ENCODE results near the gene BCCIP.

BCCIP gene

DNA sequence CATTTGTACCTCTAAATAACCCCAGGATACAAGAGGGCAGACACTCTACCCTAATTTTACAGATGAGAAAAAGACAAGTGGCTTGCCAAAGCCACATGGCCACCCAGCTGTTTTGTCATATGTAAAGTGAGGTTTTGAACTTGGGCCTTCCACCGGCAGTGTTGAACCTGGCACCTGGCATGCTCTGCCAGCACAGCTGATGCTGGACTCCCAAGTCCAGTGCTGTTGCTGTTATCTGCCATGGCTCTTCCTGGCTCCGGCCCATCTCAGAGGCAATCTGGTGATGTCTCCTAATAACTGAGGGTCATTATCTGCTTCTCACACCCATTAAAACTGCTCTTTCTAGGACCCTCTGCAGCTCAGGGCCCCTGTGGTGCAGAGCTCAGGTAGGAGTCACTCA is 25.0 kb downstream of the BCCIP start:
- Histone ChIP-seq H3K27me3 (ENCODE audit: control insufficient read depth, insufficient read depth, low read length) (no peaks in the 10 kb centered on the region), H3K27ac (no peak overlapping the region), H3K79me2 (peaks cover 2% of the 10 kb centered on the region), H3K9ac (no peak overlapping the region), H2AFZ (no peak overlapping the region), H3K36me3 (ENCODE audit: control insufficient read depth, insufficient read depth, low read length) (no peaks in the 10 kb centered on the region), H3K4me2 (ENCODE audit: low read length) (no peak overlapping the region), H3K9me3 (ENCODE audit: control insufficient read depth, low read length) (no peaks in the 10 kb centered on the region), H3K4me1 (no peaks in the 10 kb centered on the region), H3K4me3 (ENCODE audit: low read depth, low read length) (no peak overlapping the region)
- TF ChIP-seq, protein P1, sequence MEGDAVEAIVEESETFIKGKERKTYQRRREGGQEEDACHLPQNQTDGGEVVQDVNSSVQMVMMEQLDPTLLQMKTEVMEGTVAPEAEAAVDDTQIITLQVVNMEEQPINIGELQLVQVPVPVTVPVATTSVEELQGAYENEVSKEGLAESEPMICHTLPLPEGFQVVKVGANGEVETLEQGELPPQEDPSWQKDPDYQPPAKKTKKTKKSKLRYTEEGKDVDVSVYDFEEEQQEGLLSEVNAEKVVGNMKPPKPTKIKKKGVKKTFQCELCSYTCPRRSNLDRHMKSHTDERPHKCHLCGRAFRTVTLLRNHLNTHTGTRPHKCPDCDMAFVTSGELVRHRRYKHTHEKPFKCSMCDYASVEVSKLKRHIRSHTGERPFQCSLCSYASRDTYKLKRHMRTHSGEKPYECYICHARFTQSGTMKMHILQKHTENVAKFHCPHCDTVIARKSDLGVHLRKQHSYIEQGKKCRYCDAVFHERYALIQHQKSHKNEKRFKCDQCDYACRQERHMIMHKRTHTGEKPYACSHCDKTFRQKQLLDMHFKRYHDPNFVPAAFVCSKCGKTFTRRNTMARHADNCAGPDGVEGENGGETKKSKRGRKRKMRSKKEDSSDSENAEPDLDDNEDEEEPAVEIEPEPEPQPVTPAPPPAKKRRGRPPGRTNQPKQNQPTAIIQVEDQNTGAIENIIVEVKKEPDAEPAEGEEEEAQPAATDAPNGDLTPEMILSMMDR (IDR thresholded peaks at IDR 0.05), result no peak

DNA sequence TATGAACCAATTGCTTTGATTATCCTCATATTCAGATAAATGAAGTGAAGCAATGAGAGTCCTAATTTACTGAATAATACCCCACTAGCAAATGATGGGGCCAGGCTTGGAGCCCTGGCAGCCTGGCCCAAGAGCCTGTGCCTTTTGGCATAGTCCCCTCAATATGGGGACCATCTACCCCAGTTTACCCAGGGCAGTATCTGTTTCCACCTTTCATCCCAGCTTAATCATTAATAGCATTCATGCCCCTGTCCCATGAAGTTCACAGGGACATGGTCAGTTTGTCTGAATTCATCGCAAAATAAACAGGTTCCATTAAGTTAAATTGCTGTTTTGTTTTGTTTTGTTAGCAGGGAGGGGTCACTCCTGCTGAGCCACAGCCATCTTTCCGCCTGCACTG is 25.5 kb downstream of the BCCIP start:
- no peaks in the 10 kb centered on the region for H3K9me3 ChIP-seq (ENCODE audit: control insufficient read depth, low read length)
- no peak overlapping the region for H2AFZ ChIP-seq
- peaks cover 2% of the 10 kb centered on the region for H3K79me2 ChIP-seq
- no peaks in the 10 kb centered on the region for H3K4me1 ChIP-seq
- no peak overlapping the region for H3K9ac ChIP-seq
- no peak overlapping the region for H3K4me3 ChIP-seq (ENCODE audit: low read depth, low read length)
- H3K27ac ChIP-seq, result no peak overlapping the region
- H3K27me3 ChIP-seq (ENCODE audit: control insufficient read depth, insufficient read depth, low read length), result no peaks in the 10 kb centered on the region
- no peaks in the 10 kb centered on the region for H3K36me3 ChIP-seq (ENCODE audit: control insufficient read depth, insufficient read depth, low read length)
- TF ChIP-seq, protein P1 (IDR thresholded peaks at IDR 0.05), result no peak
- no peak overlapping the region for H3K4me2 ChIP-seq (ENCODE audit: low read length)

DNA sequence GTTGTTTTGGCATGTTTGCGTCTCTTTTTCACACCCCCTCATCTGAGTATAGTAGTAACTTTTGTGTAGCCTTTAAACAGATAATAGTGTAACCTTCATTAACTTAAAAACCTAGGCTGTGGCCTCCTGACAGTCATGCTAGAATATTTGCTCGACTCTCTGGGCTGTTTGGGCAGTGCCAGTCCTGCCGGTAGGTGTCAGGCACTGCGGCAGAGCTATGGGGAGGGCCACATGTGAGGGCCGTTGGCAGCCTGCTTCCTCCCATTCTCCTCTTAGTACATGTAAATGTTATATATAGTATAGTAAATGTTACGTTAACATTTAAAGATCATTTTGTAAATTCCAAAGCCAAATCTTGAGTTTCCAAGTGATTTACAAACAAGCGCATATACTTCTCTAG is 26.1 kb downstream of the BCCIP start:
- H3K9ac ChIP-seq, result no peak overlapping the region
- no peaks in the 10 kb centered on the region for H3K27me3 ChIP-seq (ENCODE audit: control insufficient read depth, insufficient read depth, low read length)
- TF ChIP-seq, protein P1 (IDR thresholded peaks at IDR 0.05), result no peak
- no peaks in the 10 kb centered on the region for H3K9me3 ChIP-seq (ENCODE audit: control insufficient read depth, low read length)
- H3K79me2 ChIP-seq, result peaks cover 2% of the 10 kb centered on the region
- H3K4me1 ChIP-seq, result no peaks in the 10 kb centered on the region
- H3K36me3 ChIP-seq (ENCODE audit: control insufficient read depth, insufficient read depth, low read length), result no peaks in the 10 kb centered on the region
- H3K4me2 ChIP-seq (ENCODE audit: low read length), result no peak overlapping the region
- H3K4me3 ChIP-seq (ENCODE audit: low read depth, low read length), result no peak overlapping the region
- H2AFZ ChIP-seq, result no peak overlapping the region
- no peak overlapping the region for H3K27ac ChIP-seq

DNA sequence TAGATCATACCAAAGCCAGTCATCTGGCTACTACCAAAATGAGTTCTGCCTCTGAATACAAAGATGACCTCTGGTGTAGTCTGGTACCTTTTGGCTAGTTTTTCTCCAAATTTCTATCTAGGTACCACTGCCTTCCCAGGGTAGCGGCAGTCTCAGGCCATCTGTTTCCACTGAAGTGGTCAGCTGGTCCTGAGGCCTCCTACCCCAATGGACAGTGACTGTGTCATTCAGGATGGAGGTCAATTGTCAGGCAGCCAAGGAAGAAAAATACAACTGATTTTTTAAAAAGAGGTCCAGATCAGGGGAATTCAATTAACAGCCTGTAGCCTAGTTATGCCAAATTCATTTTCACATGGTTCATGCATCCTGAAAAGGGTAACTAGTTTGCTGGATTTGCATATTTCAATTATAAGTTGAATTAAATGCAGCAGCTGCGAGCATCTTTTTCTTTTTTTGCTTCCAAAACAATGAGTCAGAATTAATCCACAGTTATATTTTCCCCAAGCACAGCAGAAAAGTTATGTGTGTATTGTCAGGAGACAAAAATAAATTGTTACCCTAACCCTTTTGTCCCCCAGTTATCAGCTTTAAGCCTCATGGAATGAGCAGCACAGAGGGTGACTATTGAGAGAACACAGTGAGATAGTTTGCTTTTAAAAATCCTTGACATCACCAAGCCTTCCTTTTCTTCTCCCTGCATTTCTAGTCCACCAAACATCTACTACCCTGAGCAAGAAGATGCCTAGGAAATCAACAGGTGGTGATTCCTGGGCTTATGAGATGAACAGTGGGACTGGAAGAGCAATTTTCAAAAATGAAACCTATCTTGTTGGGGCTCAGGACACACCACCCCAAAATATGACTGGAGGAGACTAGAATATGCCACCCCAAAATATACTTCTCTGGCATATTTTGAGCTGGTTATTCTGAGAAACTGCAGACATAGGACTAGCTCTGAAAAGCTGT is 27.7 kb downstream of the BCCIP start:
- H3K9ac ChIP-seq, result no peak overlapping the region
- TF ChIP-seq, protein P1 (IDR thresholded peaks at IDR 0.05), result no peak
- no peaks in the 10 kb centered on the region for H3K27me3 ChIP-seq (ENCODE audit: control insufficient read depth, insufficient read depth, low read length)
- H3K27ac ChIP-seq, result no peak overlapping the region
- no peak overlapping the region for H3K4me3 ChIP-seq (ENCODE audit: low read depth, low read length)
- no peaks in the 10 kb centered on the region for H3K4me1 ChIP-seq
- no peak overlapping the region for H3K4me2 ChIP-seq (ENCODE audit: low read length)
- peaks cover 2% of the 10 kb centered on the region for H3K79me2 ChIP-seq
- H3K9me3 ChIP-seq (ENCODE audit: control insufficient read depth, low read length), result no peaks in the 10 kb centered on the region
- H2AFZ ChIP-seq, result no peak overlapping the region
- H3K36me3 ChIP-seq (ENCODE audit: control insufficient read depth, insufficient read depth, low read length), result no peaks in the 10 kb centered on the region

DNA sequence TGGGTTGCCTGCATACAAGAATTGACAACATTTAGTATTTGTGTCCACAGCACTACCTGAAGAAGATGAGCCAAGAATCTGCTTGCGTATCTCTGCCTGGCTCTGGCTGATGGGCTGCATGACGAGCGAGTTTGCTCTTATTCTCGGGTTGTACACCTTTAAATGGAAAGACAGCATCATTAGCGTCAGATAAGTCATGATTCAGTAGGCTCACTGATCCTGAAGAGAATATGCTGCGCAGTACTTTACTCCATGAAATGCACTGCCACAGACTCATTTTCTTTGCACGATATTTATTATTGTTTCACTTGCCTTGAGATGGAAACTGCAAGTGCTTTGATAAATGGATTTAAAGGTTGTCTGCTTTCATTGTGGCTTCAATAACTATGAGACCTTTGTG is 29.1 kb downstream of the BCCIP start:
- peaks cover 2% of the 10 kb centered on the region for H3K79me2 ChIP-seq
- H3K4me2 ChIP-seq (ENCODE audit: low read length), result no peak overlapping the region
- no peak overlapping the region for H3K4me3 ChIP-seq (ENCODE audit: low read depth, low read length)
- TF ChIP-seq, protein P1 (IDR thresholded peaks at IDR 0.05), result no peak
- H3K4me1 ChIP-seq, result no peaks in the 10 kb centered on the region
- no peak overlapping the region for H3K27ac ChIP-seq
- no peaks in the 10 kb centered on the region for H3K9me3 ChIP-seq (ENCODE audit: control insufficient read depth, low read length)
- H3K36me3 ChIP-seq (ENCODE audit: control insufficient read depth, insufficient read depth, low read length), result no peaks in the 10 kb centered on the region
- H2AFZ ChIP-seq, result no peak overlapping the region
- H3K9ac ChIP-seq, result no peak overlapping the region
- H3K27me3 ChIP-seq (ENCODE audit: control insufficient read depth, insufficient read depth, low read length), result no peaks in the 10 kb centered on the region

Data from parathyroid adenoma (tissue), 2 donors.